ENCODE measurements around the gene SCYL2. TPM values are rescaled to one million over a fixed set of nuclear protein-coding genes. Genes with fewer than 3 reads are reported as not detected.

SCYL2 gene
- total RNA-seq, 1 donor from 2014 or later = 110 TPM

GRCh38 chr12:100368066-100368465 lies 101.1 kb downstream of the SCYL2 start:
- no peak for DNase-seq (ENCODE audit: low spot score in 2 of 2)
- no peak for FAIRE-seq

- DNase-seq (ENCODE audit: low spot score in 2 of 2) = no peak
- no peak for FAIRE-seq
Observed at GRCh38 chr12:100371146-100371545, 104.2 kb downstream of the SCYL2 start.

GRCh38 chr12:100372853-100373640 lies 106.1 kb downstream of the SCYL2 start:
- FAIRE-seq (no peak), DNase-seq (ENCODE audit: low spot score in 2 of 2) (no peak)

GRCh38 chr12:100375038-100375735 lies 108.2 kb downstream of the SCYL2 start:
- peak; percentile 24 to 43 for DNase-seq (ENCODE audit: low spot score in 2 of 2)
- no peak for FAIRE-seq

- no peak for DNase-seq (ENCODE audit: low spot score in 2 of 2)
- FAIRE-seq = no peak
Observed at GRCh38 chr12:100376161-100376560, 109.2 kb downstream of the SCYL2 start.

- no peak for DNase-seq (ENCODE audit: low spot score in 2 of 2)
- no peak for FAIRE-seq
Observed at GRCh38 chr12:100381379-100381778, 114.4 kb downstream of the SCYL2 start.

- DNase-seq (ENCODE audit: low spot score in 2 of 2) (no peak), FAIRE-seq (no peak)
Observed at GRCh38 chr12:100382338-100382737, 115.4 kb downstream of the SCYL2 start.

GRCh38 chr12:100383586-100384558 lies 116.9 kb downstream of the SCYL2 start:
- FAIRE-seq (no peak), DNase-seq (ENCODE audit: low spot score in 2 of 2) (no peak)

GRCh38 chr12:100384559-100384935 lies 117.6 kb downstream of the SCYL2 start:
- no peak for DNase-seq (ENCODE audit: low spot score in 2 of 2)
- no peak for FAIRE-seq

GRCh38 chr12:100388382-100388781 lies 121.4 kb downstream of the SCYL2 start:
- FAIRE-seq = no peak
- DNase-seq (ENCODE audit: low spot score in 2 of 2) = no peak

Small RNAs within 50 kb of the gene (small RNA-seq; reads per million reads assigned to genes)
- gene RF00019 = not detected

Other genes with a start within 250 kb of the SCYL2 start
- gene BLTP3B, start 124.3 kb upstream of the SCYL2 start, total RNA-seq = 106 TPM
- gene ACTR6, start 66.4 kb upstream of the SCYL2 start, total RNA-seq = 53.0 TPM
- gene DEPDC4, start 98 bp upstream of the SCYL2 start, total RNA-seq = 2.4 TPM
- 11.0 TPM for gene SLC17A8, start 89.9 kb downstream of the SCYL2 start, total RNA-seq
- gene NR1H4, start 206.7 kb downstream of the SCYL2 start, total RNA-seq = not detected

All from frontal cortex (tissue), 4 donors.